ENCODE results near the gene FCHO2.

- no peak for TF ChIP-seq ETV6 (CRISPR knock-in tag; IDR thresholded peaks at IDR 0.05)
- TF ChIP-seq, protein P1, sequence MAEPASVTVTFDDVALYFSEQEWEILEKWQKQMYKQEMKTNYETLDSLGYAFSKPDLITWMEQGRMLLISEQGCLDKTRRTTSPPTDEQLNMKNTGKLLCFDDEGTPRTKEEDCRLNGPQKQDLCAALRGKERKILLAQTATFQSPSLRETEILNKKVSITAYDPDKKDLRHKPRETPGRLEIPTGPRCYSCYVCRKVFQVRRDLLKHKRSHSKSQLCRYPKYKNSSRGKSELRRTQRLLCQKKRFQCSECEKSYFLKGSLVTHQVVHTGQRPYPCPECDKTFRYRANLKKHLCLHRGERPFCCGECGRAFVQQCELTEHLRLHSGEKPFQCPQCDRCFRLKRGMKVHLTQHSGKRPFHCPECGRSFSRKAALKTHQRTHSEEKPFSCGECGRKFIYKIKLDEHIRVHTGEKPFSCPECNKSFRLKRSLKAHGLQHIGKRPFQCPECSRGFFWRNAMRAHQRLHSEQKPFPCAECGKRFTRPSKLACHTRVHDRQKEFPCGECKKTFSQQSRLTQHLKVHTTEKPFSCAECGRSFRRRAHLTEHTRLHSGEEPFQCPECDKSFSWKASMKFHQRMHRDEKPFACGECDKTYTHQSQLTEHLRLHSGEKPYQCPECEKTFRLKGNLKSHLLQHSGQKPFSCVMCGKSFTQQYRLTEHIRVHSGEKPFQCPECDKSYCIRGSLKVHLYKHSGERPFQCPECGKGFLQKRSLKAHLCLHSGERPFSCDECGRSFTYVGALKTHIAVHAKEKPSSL (CRISPR knock-in tag; conservative IDR thresholded peaks at IDR 0.05) = no peak
- TF ChIP-seq RORB (CRISPR knock-in tag; IDR thresholded peaks at IDR 0.05) = no peak
- TF ChIP-seq CTCF (IDR thresholded peaks at IDR 0.05) = no peak
- TF ChIP-seq, protein P2, sequence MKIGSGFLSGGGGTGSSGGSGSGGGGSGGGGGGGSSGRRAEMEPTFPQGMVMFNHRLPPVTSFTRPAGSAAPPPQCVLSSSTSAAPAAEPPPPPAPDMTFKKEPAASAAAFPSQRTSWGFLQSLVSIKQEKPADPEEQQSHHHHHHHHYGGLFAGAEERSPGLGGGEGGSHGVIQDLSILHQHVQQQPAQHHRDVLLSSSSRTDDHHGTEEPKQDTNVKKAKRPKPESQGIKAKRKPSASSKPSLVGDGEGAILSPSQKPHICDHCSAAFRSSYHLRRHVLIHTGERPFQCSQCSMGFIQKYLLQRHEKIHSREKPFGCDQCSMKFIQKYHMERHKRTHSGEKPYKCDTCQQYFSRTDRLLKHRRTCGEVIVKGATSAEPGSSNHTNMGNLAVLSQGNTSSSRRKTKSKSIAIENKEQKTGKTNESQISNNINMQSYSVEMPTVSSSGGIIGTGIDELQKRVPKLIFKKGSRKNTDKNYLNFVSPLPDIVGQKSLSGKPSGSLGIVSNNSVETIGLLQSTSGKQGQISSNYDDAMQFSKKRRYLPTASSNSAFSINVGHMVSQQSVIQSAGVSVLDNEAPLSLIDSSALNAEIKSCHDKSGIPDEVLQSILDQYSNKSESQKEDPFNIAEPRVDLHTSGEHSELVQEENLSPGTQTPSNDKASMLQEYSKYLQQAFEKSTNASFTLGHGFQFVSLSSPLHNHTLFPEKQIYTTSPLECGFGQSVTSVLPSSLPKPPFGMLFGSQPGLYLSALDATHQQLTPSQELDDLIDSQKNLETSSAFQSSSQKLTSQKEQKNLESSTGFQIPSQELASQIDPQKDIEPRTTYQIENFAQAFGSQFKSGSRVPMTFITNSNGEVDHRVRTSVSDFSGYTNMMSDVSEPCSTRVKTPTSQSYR (CRISPR knock-in tag; IDR thresholded peaks at IDR 0.05) = no peak
- no peak for TF ChIP-seq RELA (CRISPR knock-in tag; IDR thresholded peaks at IDR 0.05; ENCODE audit: borderline replicate concordance)
- TF ChIP-seq FOXP1 (CRISPR knock-in tag; IDR thresholded peaks at IDR 0.05; ENCODE audit: borderline replicate concordance) = no peak
- TF ChIP-seq, protein P3, sequence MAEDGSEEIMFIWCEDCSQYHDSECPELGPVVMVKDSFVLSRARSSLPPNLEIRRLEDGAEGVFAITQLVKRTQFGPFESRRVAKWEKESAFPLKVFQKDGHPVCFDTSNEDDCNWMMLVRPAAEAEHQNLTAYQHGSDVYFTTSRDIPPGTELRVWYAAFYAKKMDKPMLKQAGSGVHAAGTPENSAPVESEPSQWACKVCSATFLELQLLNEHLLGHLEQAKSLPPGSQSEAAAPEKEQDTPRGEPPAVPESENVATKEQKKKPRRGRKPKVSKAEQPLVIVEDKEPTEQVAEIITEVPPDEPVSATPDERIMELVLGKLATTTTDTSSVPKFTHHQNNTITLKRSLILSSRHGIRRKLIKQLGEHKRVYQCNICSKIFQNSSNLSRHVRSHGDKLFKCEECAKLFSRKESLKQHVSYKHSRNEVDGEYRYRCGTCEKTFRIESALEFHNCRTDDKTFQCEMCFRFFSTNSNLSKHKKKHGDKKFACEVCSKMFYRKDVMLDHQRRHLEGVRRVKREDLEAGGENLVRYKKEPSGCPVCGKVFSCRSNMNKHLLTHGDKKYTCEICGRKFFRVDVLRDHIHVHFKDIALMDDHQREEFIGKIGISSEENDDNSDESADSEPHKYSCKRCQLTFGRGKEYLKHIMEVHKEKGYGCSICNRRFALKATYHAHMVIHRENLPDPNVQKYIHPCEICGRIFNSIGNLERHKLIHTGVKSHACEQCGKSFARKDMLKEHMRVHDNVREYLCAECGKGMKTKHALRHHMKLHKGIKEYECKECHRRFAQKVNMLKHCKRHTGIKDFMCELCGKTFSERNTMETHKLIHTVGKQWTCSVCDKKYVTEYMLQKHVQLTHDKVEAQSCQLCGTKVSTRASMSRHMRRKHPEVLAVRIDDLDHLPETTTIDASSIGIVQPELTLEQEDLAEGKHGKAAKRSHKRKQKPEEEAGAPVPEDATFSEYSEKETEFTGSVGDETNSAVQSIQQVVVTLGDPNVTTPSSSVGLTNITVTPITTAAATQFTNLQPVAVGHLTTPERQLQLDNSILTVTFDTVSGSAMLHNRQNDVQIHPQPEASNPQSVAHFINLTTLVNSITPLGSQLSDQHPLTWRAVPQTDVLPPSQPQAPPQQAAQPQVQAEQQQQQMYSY (CRISPR knock-in tag; IDR thresholded peaks at IDR 0.05) = no peak
- no peak for TF ChIP-seq TCF7 (CRISPR knock-in tag; IDR thresholded peaks at IDR 0.05; ENCODE audit: low read depth)
- TF ChIP-seq ARID4B (CRISPR knock-in tag; IDR thresholded peaks at IDR 0.05; ENCODE audit: borderline replicate concordance) = no peak
These were observed 156.5 kb downstream of the FCHO2 start for GRCh38 chr5:73112359-73112758.
